Fibroblast of lung (primary cell): ENCODE data around the gene TTC27. TPM values are rescaled to one million over a fixed set of nuclear protein-coding genes. Genes with fewer than 3 reads are reported as not detected.

Source experiments
- DNase-seq, 2 donors: peaks; one replicate each; pipeline versions ENCODE4 v3.0.0 to v3.0.0-alpha.2; 2010; ENCODE audit warnings: low read depth in 2 of 2
- H2AFZ ChIP-seq: 2 replicates; pipeline ENCODE4 v1.5.1; 2012; ENCODE audit warnings: low read length, control low read depth, inconsistent platforms
- H3K27ac ChIP-seq: 2 replicates; pipeline ENCODE4 v1.5.1; 2011; ENCODE audit warnings: low read length, control low read depth; ENCODE audit not compliant: insufficient read depth
- H3K27me3 ChIP-seq: 2 replicates; pipeline ENCODE4 v1.5.1; 2011; ENCODE audit warnings: mild to moderate bottlenecking, low read length; ENCODE audit not compliant: control insufficient read depth, insufficient read depth
- H3K36me3 ChIP-seq: 2 replicates; pipeline ENCODE4 v1.5.1; 2011; ENCODE audit warnings: low read length; ENCODE audit not compliant: control insufficient read depth, insufficient read depth
- H3K4me1 ChIP-seq: 2 replicates; pipeline ENCODE4 v1.5.1; 2011; ENCODE audit warnings: low read length; ENCODE audit not compliant: control insufficient read depth, insufficient read depth; ENCODE audit errors: extremely low read depth
- H3K4me2 ChIP-seq: 2 replicates; pipeline ENCODE4 v1.5.1; 2011; ENCODE audit warnings: low read length, control low read depth; ENCODE audit not compliant: insufficient read depth; ENCODE audit errors: extremely low read depth
- H3K4me3 ChIP-seq, 4 experiments: fragments of 200-600 bp in 1 of 4; sonication (generic) in 1 of 4; replicated peaks in 1 of 4; 2 replicates each; pipeline ENCODE4 v1.5.1; 2011 to 2016; ENCODE audit warnings: low read length in 4 of 4, low read depth in 3 of 4, mild to moderate bottlenecking in 3 of 4, control low read depth in 2 of 4, inconsistent platforms in 1 of 4, mixed read lengths in 1 of 4; ENCODE audit not compliant: insufficient read depth in 1 of 4; ENCODE audit errors: control extremely low read depth in 1 of 4
- H3K79me2 ChIP-seq: 2 replicates; pipeline ENCODE4 v1.5.1; 2012; ENCODE audit warnings: mild to moderate bottlenecking, low read length, inconsistent platforms; ENCODE audit not compliant: control insufficient read depth, insufficient read depth
- H3K9ac ChIP-seq: 2 replicates; pipeline ENCODE4 v1.5.1; 2011; ENCODE audit warnings: mild to moderate bottlenecking, low read length, control low read depth; ENCODE audit not compliant: insufficient read depth
- H3K9me3 ChIP-seq: 2 replicates; pipeline ENCODE4 v1.5.1; 2012; ENCODE audit warnings: low read depth, low read length; ENCODE audit not compliant: control insufficient read depth, insufficient read depth
- H4K20me1 ChIP-seq: 2 replicates; pipeline ENCODE4 v1.5.1; 2011; ENCODE audit warnings: low read length; ENCODE audit not compliant: control insufficient read depth, insufficient read depth; ENCODE audit errors: extremely low read depth
- EZH2 ChIP-seq: IDR thresholded peaks from 2 replicates; pipeline ENCODE4 v1.5.1; 2012; ENCODE audit warnings: low read length, control low read depth, mild to moderate bottlenecking; ENCODE audit errors: missing control alignments
- polyA plus RNA-seq, 2 donors: library from polyadenylated mRNA; depleted of rRNA in 1 of 2; stranded (reverse) in 1 of 2; unstranded in 1 of 2; fragments of >200 nt; gene quantifications; 2 replicates each; pipeline ENCODE4 v1.2.1, GENCODE V29; 2011 to 2012; ENCODE audit warnings: missing spikeins in 1 of 2
- total RNA-seq: library from RNA; depleted of rRNA; stranded (reverse); fragments of >200 nt; gene quantifications from 2 replicates; pipeline ENCODE4 v1.2.1, GENCODE V29; 2014
- TF ChIP-seq, protein P1 (sequence below), 2 donors: IDR thresholded peaks in 1 of 2; conservative IDR thresholded peaks in 1 of 2; 1 replicate in 1 of 2; 2 replicates in 1 of 2; pipeline ENCODE4 v1.5.1; 2011 to 2012; ENCODE audit warnings: low read length in 2 of 2, control low read depth in 1 of 2, inconsistent platforms in 1 of 2, low read depth in 1 of 2, mild to moderate bottlenecking in 1 of 2

The TTC27 gene
- total and polyA plus RNA-seq, 2 donors (not counting 1 experiment from before 2014, with no cell fraction given): 15.7 to 19.3 TPM

DNA sequence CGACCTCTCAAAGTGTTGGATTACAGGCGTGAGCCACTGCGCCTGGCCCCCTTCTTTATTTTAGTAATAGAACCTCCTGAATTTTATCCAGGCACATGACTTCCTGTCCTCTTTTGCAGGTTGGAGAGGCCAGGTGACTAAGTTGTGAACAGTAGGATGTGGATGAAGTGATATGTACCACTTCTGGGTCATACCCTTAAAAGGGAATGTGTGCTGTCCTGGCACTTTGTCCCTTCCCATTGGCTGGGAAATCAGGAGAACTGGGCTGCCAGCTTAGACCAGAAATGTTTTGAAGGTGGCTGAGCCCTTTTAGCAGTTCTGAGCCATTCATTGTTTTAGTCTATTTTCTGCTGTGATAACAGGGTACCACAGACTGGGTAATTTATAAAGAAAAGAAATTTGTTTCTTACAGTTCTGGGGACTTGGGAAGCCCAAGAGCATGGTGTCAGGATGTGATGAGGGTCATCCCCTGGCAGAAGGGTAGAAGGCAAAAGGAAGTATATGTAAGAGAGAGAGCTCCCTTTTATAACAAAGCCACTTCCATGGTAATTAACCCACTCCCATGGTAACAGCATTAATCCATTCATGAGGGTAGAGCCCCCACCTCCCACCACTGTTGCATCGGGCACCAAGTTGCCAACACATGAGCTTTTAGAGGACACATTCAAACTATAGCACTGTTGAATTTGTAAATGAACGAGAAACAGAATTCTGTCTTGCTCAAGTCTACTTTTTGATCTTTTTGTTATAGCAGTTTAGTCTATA lies 79.1 kb downstream of the TTC27 start:
- TF ChIP-seq, protein P1, sequence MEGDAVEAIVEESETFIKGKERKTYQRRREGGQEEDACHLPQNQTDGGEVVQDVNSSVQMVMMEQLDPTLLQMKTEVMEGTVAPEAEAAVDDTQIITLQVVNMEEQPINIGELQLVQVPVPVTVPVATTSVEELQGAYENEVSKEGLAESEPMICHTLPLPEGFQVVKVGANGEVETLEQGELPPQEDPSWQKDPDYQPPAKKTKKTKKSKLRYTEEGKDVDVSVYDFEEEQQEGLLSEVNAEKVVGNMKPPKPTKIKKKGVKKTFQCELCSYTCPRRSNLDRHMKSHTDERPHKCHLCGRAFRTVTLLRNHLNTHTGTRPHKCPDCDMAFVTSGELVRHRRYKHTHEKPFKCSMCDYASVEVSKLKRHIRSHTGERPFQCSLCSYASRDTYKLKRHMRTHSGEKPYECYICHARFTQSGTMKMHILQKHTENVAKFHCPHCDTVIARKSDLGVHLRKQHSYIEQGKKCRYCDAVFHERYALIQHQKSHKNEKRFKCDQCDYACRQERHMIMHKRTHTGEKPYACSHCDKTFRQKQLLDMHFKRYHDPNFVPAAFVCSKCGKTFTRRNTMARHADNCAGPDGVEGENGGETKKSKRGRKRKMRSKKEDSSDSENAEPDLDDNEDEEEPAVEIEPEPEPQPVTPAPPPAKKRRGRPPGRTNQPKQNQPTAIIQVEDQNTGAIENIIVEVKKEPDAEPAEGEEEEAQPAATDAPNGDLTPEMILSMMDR (conservative IDR thresholded peaks at IDR 0.05 in 1 of 2, IDR thresholded peaks at IDR 0.05 in 1 of 2; ENCODE audit: low read depth in 1 of 2, low read length in 2 of 2): no peak
- TF ChIP-seq EZH2: no peak
- Histone ChIP-seq H3K4me2 (no peak overlapping the region), H3K79me2 (no peaks in the 10 kb centered on the region), H4K20me1 (no peaks in the 10 kb centered on the region), H3K36me3 (no peaks in the 10 kb centered on the region), H2AFZ (no peak overlapping the region), H3K4me3 (no peak overlapping the region), H3K9ac (no peak overlapping the region), H3K27ac (no peak overlapping the region), H3K4me1 (peaks cover 4% of the 10 kb centered on the region), H3K9me3 (no peaks in the 10 kb centered on the region), H3K27me3 (no peaks in the 10 kb centered on the region)
- DNase-seq: no peak

DNA sequence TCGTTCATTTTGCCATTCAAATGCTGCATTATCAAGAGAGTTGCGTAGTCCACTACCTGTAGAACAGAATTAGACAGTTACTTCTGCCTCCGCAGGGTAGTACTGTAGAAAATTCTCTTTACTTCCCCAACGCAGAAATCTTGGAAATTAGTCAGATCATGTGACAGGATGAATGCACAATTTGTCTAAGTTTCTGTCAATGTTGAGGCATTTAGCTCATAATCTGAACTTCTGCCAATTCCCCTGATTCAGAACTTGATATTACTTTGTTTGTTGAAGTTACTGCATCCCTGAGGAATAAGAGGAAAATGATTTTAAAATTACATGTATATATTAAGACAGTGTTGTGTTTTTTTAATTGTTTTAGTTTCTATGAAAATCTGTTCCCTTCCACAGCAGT lies 83.4 kb downstream of the TTC27 start:
- H3K4me1 ChIP-seq: peaks cover 6% of the 10 kb centered on the region
- H3K27ac ChIP-seq: no peak overlapping the region
- no peak for TF ChIP-seq EZH2
- TF ChIP-seq, protein P1 (conservative IDR thresholded peaks at IDR 0.05 in 1 of 2, IDR thresholded peaks at IDR 0.05 in 1 of 2; ENCODE audit: low read depth in 1 of 2, low read length in 2 of 2): no peak
- H3K9ac ChIP-seq: no peak overlapping the region
- H4K20me1 ChIP-seq: no peaks in the 10 kb centered on the region
- H3K79me2 ChIP-seq: no peaks in the 10 kb centered on the region
- H3K4me3 ChIP-seq: no peak overlapping the region
- H3K27me3 ChIP-seq: no peaks in the 10 kb centered on the region
- peak; percentile 92 to 95 for DNase-seq
- H3K36me3 ChIP-seq: no peaks in the 10 kb centered on the region
- H3K9me3 ChIP-seq: no peaks in the 10 kb centered on the region
- H2AFZ ChIP-seq: no peak overlapping the region
- peak overlapping the region; percentile 32 for H3K4me2 ChIP-seq

DNA sequence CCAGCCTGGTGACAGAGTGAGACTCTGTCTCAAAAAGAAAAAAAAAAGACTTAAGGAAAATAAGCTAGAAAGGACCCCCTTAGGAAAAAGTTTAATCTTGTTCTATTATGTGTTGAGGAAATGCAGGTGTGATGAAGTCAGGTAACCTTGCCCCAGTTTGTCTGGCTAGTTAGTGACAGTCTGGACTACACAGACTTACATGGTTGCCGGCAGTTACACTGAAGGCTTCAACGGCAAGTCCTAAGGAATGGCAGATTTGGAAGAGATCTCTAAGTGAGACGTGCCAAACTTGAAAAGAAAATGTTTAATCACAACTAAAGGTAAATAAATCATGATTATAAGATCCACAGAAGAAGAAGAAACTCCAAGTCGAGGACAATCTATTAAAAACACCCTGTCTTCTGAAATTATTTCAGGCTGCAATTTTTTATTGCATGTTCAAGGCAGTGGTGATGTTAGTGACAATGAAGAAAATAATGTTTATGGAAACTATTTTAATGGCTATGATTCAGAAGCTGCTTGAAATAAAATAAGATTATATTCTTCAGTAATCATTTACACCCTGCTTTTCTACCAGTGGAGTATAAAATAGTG lies 84.2 kb downstream of the TTC27 start:
- TF ChIP-seq, protein P1 (conservative IDR thresholded peaks at IDR 0.05 in 1 of 2, IDR thresholded peaks at IDR 0.05 in 1 of 2; ENCODE audit: low read depth in 1 of 2, low read length in 2 of 2): no peak
- TF ChIP-seq EZH2: no peak
- Histone ChIP-seq H4K20me1 (no peaks in the 10 kb centered on the region), H3K79me2 (no peaks in the 10 kb centered on the region), H2AFZ (no peak overlapping the region), H3K27me3 (no peaks in the 10 kb centered on the region), H3K9me3 (no peaks in the 10 kb centered on the region), H3K4me1 (peaks cover 6% of the 10 kb centered on the region), H3K9ac (no peak overlapping the region), H3K4me2 (no peak overlapping the region), H3K4me3 (no peak overlapping the region), H3K27ac (no peak overlapping the region), H3K36me3 (no peaks in the 10 kb centered on the region)
- peak; percentile 1 to 17 for DNase-seq
